Prostate gland (tissue), 2 donors: ENCODE data around the gene FGGY. TPM values are rescaled to one million over a fixed set of nuclear protein-coding genes. Genes with fewer than 3 reads are reported as not detected.
"Not testable (repeated sequence)": the region's sequence is repeated elsewhere in the genome, so short reads cannot be mapped to it uniquely, and the experiment has no call there.

Experiments used
- DNase-seq: peaks from one replicate; pipeline ENCODE4 v3.0.0-alpha.2; 2019; ENCODE audit warnings: low spot score
- H3K27ac ChIP-seq, 2 donors: fragments of 200-600 bp; sonication (generic); 2 replicates each; pipeline ENCODE4 v1.5.1; 2017 to 2019
- H3K27me3 ChIP-seq: fragments of 200-600 bp; sonication (generic); replicated peaks from 2 replicates; pipeline ENCODE4 v1.5.1; 2019; ENCODE audit not compliant: insufficient read depth
- H3K36me3 ChIP-seq, 2 donors: fragments of 200-600 bp; sonication (generic); 1 replicate in 1 of 2; 2 replicates in 1 of 2; pipeline versions ENCODE4 v1.5.1 to v1.8.1; 2017 to 2019
- H3K4me1 ChIP-seq: fragments of 200-600 bp; sonication (generic); replicated peaks from 2 replicates; pipeline ENCODE4 v1.5.1; 2019
- H3K4me3 ChIP-seq, 2 donors: fragments of 200-600 bp; sonication (generic); 2 replicates each; pipeline ENCODE4 v1.5.1; 2017 to 2019
- H3K9me3 ChIP-seq: fragments of 200-600 bp; sonication (generic); 2 replicates; pipeline ENCODE4 v1.5.1; 2017
- CTCF ChIP-seq, 4 experiments: fragments of 200-600 bp in 2 of 4; fragments of 450-650 bp in 2 of 4; sonication (generic) in 2 of 4; IDR thresholded peaks; 1 replicate in 3 of 4; 2 replicates in 1 of 4; pipeline ENCODE4 v1.5.1; 2016 to 2019; ENCODE audit warnings: antibody characterized with exemption in 4 of 4, mild to moderate bottlenecking in 2 of 4, moderate library complexity in 2 of 4
- POLR2A ChIP-seq: fragments of 450-650 bp; IDR thresholded peaks from one replicate; pipeline ENCODE4 v1.6.1; 2016; ENCODE audit warnings: antibody characterized with exemption, mild to moderate bottlenecking
- POLR2AphosphoS5 ChIP-seq: sonication (generic); formaldehyde crosslinking; IDR thresholded peaks from one replicate; pipeline ENCODE4 v1.6.1; 2017; ENCODE audit warnings: antibody characterized with exemption
- WGBS: methylation state at CpG from one replicate; pipeline ENCODE4 v1.1.5; 2018; 5-methylcytosine and 5-hydroxymethylcytosine counted together
- intact Hi-C: fragments of 100-400 bp; cut with DNase I; formaldehyde crosslinking; loops from one replicate; pipeline ENCODE4 v1.14.2; 2022
- total RNA-seq, 2 donors: library from RNA; depleted of rRNA; stranded (reverse); fragments of >200 nt; gene quantifications; one replicate each; pipeline ENCODE4 v1.1.0, GENCODE V29; 2016

FGGY gene
- total RNA-seq, 2 donors from 2014 or later: 28.6 to 32.2 TPM

GRCh38 chr1:59487335-59488031, 190.6 kb downstream of the FGGY start:
- intact Hi-C loops: no loop called here
- H3K9me3 ChIP-seq: no peaks in the 10 kb centered on the region
- TF ChIP-seq POLR2AphosphoS5 (no peak), POLR2A (no peak), CTCF (IDR thresholded peaks at IDR 0.05) (no peak)
- H3K4me1 ChIP-seq: no peaks in the 10 kb centered on the region
- H3K36me3 ChIP-seq: no peaks in the 10 kb centered on the region
- no peak overlapping the region for H3K27ac ChIP-seq
- no peaks in the 10 kb centered on the region for H3K27me3 ChIP-seq
- 44% methylated on average over 2 of the region's 2 CpGs for WGBS
- DNase-seq: no peak
- no peak overlapping the region for H3K4me3 ChIP-seq

- Histone ChIP-seq H3K36me3 (no peaks in the 10 kb centered on the region), H3K27me3 (no peaks in the 10 kb centered on the region), H3K27ac (no peak overlapping the region), H3K9me3 (no peaks in the 10 kb centered on the region), H3K4me1 (no peaks in the 10 kb centered on the region), H3K4me3 (no peak overlapping the region)
- no peak for TF ChIP-seq POLR2A
- TF ChIP-seq POLR2AphosphoS5: no peak
- TF ChIP-seq CTCF (IDR thresholded peaks at IDR 0.05): no peak
- WGBS: 19% methylated on average over 1 of the region's 1 CpG
- no peak for DNase-seq
- intact Hi-C loops: no loop called here
Observed at GRCh38 chr1:59492500-59492899, 195.6 kb downstream of the FGGY start.

- no peaks in the 10 kb centered on the region for H3K4me1 ChIP-seq
- H3K36me3 ChIP-seq: no peaks in the 10 kb centered on the region
- no peak overlapping the region for H3K27ac ChIP-seq
- no peak overlapping the region for H3K4me3 ChIP-seq
- no peak for DNase-seq
- H3K27me3 ChIP-seq: no peaks in the 10 kb centered on the region
- intact Hi-C loops: no loop called here
- no peak for TF ChIP-seq POLR2A
- no peak for TF ChIP-seq POLR2AphosphoS5
- TF ChIP-seq CTCF (IDR thresholded peaks at IDR 0.05): no peak
- H3K9me3 ChIP-seq: no peaks in the 10 kb centered on the region
Observed at GRCh38 chr1:59494145-59494833, 197.4 kb downstream of the FGGY start.

- not testable (repeated sequence) for H3K4me1 ChIP-seq, H3K27ac ChIP-seq, H3K9me3 ChIP-seq, H3K27me3 ChIP-seq, DNase-seq, H3K4me3 ChIP-seq, H3K36me3 ChIP-seq
- intact Hi-C loops: loop anchor here (5.0 kb wide), 1 partner anchor 199 kb away; the partner anchor contains the start of gene FGGY
- WGBS: 98% methylated on average over 2 of the region's 2 CpGs
Observed at GRCh38 chr1:59496156-59496555, 199.3 kb downstream of the FGGY start.

GRCh38 chr1:59497616-59498015, 200.7 kb downstream of the FGGY start:
- TF ChIP-seq POLR2AphosphoS5: no peak
- no peak for TF ChIP-seq POLR2A
- no peak for TF ChIP-seq CTCF (IDR thresholded peaks at IDR 0.05)
- Histone ChIP-seq H3K9me3 (no peaks in the 10 kb centered on the region), H3K4me3 (no peak overlapping the region), H3K27me3 (no peaks in the 10 kb centered on the region), H3K36me3 (no peaks in the 10 kb centered on the region), H3K4me1 (no peaks in the 10 kb centered on the region), H3K27ac (no peak overlapping the region)
- intact Hi-C loops: loop anchor here (5.0 kb wide), 1 partner anchor 200 kb away; the partner anchor contains the start of gene FGGY
- no peak for DNase-seq
- WGBS: 89% methylated on average over 7 of the region's 7 CpGs
